Activated CD4-positive, CD25-positive, alpha-beta regulatory T cell (primary cell): ENCODE measurements around the gene PEAR1.

Source experiments
- DNase-seq, 4 experiments: peaks; one replicate each; lab custom pipeline; 2025; lab: John Stamatoyannopoulos, UW

Gene PEAR1

DNA sequence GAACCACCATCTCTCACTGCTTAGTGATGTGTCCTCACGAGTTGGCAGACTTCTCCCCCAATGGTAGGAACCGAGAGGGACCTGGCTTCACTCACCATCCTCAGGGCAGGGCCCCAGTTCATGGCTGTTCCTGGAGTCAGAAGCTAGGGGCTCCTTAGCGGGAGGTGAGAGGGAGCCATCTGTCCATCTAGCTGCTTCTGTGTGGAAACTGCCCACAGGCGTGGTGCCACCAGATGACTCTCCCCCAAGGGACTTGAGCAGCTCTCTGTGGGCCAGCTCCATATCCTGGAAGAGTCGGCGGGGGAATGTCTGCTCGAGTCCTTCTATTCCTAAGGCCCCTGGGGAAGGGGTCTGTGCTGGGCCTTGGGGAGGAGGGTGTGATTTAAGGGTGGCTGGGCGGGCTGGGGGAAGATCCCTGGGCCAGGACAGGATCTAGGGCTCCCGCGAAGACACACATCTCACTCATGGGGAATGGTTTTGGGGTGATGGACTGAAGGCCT is 43.3 kb downstream of the PEAR1 start:
- no peak for DNase-seq

DNA sequence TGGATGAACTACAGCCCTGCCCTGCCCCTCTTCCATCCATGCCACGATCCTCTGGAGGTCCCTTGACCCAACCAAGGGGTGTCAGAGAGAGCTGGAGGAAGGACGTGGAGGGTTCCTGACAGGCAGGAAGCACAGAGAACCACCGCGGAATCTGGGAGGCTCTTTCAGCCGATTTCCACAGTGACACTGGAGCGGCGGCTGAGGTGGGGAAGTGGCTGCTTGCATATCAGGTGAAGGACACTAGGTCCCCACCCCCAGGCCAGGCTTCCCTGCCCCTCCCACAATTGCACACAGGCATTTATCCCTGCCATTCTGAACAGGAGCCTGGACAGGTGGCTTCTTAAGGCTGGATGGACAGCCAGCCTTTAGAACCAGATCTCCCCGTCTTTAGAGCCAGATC is 44.4 kb downstream of the PEAR1 start:
- DNase-seq, result no peak

DNA sequence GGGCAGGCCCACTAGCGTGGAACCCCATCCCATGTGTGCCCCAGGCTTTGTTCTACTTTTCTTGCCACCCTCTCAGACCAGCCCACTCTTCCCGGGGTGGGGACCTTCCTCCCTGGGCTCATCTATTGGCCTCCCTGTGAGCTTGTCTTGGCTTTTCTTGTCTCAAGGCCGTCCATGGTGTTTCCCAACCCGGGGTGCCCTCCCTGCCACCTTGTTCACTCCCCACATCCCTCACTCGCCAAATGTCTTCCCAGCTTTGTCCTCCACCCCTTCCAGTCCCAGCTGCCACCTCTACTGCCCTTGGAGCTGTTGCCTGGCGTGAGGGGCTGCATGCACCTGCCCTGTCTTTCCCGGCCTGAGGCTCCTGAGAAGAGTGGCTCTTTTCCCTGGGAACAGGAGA is 45.3 kb downstream of the PEAR1 start:
- DNase-seq, result no peak

DNA sequence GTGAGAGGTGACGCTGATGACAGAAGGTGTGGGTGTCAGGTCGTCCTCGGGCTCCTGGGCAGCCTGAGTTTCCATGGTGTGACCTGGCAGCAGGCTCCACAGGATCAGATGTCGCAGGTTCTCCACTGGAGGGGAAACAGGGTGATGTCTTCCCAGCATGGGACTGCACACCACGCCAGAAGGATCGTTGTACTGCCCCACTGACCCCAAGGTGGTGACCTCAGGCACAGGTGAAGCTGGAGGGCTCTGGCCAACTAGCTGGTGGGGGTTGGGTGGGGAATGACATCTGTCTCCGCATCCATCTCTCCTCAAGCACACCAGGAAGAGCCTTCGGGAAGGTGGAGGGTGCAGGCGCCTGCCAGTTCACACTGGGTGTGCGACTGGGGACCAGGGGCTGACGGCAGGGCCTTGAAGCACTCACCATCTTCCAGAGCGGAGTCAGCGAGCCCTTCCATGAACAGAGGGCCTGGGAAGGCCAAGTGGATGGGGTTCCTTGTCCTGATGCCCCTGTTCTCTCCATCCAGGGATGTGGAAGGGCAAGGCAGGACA is 46.3 kb downstream of the PEAR1 start:
- DNase-seq, result no peak

DNA sequence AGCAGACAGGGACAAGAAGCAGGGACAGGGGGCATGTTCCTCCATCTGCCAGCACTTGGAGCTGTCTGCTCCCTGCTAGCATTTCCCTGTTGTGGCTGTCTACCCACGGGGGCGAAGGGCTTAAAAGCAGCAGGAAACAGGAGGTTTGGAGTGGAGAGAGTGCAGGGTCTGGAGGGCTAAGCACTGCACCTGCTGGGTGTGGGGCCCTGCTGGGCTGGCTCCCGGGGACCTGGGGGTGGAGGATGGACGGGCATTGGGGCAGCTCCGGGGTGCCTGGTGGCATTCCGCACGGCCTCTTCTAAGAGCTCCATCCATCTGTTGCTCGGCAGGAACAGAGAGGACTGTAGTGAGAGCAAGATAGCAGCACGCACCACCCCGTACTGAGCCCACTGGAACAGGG is 48.2 kb downstream of the PEAR1 start:
- DNase-seq, result no peak

DNA sequence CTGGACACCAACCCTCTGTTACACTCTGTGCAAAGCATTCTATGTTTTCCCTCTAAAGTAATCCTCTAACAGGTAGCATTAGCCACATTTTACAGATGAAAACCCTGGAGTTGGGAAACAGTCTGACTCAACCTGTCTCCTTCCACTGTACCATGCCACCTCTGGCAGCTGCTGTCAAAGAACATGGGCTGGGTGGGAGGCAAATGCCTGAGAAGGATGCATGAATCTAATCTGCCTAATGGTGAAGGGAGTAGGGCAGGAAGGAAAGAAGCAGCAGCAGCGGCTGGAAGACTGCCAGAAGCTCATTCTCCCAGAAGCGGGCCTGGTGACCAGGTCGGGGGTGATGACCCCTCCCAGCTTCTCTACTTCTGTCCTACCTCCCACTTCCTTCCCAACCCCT is 48.7 kb downstream of the PEAR1 start:
- no peak for DNase-seq

DNA sequence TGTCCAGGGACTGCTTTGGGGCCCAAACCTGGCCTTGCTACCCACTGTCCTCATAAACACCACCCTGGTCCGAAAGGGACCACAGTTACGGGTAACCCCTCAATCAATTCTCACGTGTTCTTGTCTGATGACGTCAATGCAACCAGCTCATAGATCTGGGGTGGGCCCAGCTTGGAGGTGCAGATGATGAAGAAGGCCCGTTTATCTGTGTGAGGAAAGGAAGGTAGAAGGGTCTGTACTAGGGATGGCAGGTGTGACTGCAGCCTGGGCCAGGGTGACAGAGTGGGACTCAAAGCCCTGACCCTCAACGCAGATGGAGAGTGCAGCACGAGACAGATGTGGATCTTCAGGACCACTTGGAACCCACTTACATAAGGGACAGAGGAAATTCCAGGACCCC is 49.1 kb downstream of the PEAR1 start:
- DNase-seq, result no peak

DNA sequence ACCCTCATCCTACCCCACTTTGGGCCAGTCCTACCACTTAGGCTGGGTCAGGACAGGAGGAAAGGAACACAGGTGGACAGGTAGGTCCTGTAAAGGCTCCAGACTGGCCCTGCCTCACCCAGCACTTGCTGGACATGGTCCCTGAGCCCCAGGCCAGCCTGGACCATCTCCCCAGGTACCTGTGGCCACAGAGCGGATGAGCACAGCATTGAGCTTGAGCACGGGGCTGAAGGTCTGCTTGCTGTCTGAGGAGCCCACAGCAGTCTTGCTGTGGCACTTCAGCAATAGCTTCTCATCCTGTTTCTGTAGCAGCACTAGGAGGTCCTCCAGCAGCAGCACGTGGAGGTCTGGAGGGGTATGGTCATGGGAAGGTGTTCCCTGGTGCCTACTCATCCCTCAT is 50.2 kb downstream of the PEAR1 start:
- no peak for DNase-seq

DNA sequence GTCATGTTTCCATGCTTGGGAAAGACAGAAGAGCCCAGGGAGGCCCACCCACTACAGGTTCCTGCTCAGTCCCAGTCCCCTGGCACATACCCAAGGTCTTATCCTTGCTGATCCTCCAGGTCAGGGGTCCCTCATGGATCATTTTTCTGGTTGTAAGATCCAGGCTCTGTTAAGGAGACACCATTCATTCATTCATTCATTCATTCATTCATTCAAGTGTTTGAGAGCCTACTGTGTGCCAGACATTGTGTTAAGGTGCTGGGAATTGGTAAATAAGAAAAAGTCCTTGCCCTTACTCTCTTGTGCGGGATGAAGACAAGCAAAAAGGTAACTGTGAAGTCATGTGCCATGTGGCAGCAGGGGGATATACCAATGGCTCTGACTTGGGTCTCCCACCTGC is 50.8 kb downstream of the PEAR1 start:
- no peak for DNase-seq

DNA sequence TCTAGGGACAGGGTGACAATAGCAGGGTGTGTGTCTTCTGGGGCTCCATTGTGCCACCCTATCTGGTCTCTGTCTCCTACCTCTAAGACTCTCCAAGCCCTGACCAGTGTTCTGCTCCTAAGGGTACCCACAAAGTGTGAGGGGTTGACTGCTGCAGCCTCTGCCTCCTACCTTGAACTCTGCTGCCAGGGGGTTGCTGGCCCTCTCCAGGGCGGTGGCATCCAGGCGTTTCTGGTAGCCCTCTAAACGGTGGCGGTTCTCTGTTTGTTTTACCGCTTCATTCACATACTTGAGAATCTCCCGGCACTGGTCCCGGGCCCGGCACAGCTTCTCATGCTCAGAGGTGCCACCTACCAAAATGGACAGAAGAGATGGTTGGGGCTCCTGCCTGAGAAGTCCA is 51.3 kb downstream of the PEAR1 start:
- no peak for DNase-seq

DNA sequence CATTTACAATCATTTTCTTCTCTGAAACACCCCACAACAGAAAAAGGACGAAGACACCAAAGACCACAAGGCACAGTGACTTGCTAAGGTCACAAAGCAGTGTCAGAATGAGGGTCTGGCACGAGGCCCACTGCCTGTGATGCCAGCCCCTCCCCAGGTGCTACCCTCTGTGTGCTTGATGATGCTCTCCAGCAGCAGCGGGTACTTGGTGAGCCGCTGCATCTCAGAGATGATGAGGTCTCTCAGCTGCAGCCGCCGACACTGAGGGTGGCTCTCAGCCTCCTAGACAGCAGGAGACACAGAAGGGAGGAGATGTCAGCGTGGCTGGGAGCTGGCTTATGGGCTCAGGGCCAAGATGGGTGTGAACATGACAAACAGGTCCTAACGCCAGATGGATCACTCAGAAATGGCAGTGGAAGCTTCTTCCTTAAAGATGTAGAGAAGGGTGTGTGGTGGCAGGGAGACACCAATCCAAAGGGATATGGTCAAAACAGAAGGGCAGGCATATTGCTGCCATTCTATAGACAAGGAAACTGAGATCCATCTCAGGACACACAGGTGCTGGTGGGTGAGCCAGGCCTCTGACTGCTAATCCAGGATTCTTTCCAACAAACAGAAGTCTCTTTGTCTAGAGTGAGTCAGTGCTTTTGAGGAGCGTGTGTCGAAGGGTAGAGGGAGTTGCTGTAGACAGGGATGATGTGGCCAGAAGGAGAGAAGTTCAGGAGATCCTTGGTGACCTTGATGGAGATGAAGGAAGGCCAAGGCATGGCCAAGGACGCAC is 52.6 kb downstream of the PEAR1 start:
- no peak for DNase-seq

DNA sequence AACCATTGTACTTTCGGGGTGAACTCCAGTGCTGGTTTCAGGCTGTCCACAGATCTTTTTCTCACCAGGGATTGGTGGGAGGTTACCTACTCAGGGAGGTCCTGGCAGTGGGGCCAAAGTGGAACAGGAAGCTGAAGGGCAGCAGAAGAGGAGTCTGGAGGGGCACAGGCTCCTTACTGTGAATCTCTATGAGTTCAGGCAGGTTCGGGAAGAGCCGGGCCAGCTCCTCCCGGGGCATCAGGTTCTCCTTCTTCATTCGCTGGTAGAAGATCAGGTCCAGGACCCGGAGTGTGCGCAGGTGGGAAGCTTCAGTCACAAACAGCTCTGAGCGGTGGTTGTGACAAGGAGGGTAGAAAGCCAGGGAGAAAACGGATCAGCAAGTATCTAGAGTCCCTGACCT is 53.6 kb downstream of the PEAR1 start:
- DNase-seq, result no peak

DNA sequence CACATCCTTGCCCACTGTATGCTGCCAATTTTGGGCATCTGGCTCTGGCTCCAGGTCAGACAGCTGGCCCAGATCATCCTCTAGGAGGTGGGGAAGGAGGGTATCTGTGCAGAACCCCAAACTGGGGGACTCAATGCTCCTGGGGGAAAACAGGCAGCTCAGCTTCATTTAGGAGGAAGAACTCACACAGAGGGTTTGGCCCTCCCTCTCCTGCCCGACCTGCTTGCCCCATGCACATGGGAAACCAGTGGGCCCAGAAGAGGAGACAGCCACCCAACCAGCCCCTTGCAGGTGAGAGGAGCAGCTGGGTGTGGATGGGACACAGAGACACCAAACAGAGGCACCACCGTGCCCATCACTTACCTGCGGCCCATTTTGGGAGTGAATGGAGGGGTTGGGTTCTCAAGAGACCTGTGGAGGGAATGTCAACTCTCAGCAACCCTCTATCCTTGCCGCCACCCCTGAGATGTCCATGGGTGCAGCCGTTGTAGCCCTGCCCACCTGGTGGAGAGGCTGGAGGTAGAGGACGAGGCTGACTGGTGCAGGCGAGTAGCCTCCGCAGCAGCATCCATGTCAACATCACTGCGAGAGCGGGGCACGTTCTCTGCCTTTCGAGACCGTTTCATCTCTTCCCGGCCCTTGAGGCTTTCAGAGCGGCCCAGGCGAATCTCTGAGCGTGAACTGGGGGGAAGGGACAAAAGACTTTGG is 54.5 kb downstream of the PEAR1 start:
- no peak for DNase-seq

DNA sequence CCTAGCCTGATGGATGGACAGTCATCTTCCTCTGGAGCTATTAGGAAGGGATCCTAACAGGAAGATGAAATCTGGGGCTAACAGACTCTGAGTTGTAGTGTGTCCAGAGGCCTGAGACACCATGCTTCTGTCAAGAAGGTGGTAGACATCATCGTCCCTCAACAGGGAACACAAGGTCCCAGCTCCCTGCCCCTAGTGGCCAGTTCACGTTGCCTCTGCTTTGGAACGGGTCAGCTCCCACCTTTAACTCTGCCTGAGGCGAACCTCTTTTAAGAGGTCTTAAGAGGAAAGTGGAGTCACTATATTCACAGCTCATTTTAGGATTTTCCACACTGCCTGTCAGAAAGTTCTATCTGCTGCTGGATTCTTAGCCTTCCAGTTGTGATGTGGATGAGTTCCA is 55.2 kb downstream of the PEAR1 start:
- no peak for DNase-seq

DNA sequence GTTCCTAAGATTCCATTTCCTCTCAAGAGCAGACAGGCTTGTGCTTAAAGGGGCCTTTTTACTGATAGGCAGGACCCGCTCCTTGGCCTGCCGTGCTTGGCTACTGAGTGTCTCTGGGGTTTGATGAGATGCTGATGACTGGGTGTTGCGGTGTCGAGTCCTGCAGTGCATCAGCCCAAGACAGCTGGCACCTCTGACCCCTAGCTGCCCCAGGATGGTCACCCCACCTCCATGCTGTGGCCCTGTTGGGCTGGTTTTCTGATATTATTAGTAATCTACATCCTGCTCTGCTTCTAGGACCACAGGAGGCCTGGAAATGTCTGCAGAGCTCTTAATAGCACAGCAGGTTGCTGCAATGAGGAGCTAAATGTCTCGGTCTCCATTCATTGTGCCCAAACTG is 55.6 kb downstream of the PEAR1 start:
- DNase-seq, result no peak

DNA sequence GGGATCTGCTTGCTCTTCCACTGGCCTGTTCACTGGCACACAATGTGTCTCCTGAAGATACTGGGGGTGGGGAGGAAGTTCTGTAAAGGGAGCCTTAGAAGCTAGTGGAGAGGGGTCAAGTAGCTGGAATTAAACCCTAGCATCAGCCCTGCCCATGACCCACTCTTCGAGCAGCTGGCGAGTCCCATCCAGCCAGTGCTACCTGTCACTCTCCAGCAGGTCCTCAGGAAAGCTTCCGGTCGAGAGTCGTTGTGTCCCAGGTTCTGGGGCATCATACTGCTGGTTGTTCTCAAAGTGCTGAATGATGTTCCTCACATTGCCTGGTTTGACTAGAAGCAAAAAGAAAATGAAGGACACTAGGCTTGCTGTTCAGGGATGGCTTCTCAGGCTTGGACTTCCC is 57.9 kb downstream of the PEAR1 start:
- no peak for DNase-seq

DNA sequence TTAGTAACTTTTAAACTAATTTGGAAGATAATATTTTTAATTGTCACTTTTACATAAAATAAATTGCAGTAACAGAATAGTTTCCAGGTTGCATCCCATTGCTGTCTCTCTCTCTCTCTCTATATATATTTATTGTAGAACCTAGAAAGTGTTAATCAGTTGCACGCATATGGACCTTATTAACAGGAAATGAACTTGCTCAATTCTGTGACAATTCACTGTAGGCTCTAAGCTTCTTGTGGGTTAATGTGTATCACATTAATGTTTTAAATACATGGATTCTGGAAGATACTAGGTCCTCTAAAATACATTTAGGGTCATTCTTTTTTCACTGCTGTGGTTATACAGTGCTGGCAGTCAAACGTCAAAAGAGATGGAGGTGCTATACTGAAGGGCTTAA is 60.1 kb downstream of the PEAR1 start:
- DNase-seq, result no peak

DNA sequence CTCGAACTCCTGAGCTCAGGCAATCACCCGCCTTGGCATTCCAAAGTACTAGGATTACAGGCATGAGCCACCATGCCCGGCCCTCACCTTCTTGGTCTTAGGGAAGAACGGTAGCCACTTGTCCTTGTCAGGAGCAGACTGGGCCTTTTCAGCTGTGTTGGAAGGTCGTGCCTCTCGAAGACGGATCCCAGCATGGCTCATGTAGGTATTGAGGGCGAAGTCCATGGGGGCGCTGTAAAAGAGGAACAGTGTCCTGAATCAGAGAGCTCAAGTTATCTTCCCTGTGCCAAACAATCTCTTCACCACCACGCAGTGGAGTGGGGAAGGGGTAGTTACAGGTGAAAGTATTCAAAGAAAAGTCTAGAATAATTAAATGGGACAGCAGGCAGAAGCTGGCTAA is 62.8 kb downstream of the PEAR1 start:
- no peak for DNase-seq

DNA sequence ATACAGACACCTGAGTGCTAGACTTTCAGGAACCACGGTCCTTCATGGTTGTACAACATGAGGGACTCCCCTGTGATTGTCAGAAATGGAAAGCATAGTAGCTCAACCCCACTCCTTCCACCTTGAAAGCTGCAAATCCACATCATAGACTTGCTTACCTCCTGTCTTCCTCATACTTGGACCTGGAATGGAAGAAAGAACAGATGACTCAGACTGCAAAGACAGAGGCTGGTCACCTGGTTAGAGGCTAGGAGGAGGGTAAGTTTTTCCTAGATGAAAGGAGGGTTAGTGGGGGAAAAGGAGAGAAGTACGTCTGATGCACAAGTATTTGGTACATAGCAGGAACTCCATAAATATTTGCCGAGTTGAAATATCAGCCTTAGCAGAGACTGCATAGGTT is 64.1 kb downstream of the PEAR1 start:
- DNase-seq, result no peak

DNA sequence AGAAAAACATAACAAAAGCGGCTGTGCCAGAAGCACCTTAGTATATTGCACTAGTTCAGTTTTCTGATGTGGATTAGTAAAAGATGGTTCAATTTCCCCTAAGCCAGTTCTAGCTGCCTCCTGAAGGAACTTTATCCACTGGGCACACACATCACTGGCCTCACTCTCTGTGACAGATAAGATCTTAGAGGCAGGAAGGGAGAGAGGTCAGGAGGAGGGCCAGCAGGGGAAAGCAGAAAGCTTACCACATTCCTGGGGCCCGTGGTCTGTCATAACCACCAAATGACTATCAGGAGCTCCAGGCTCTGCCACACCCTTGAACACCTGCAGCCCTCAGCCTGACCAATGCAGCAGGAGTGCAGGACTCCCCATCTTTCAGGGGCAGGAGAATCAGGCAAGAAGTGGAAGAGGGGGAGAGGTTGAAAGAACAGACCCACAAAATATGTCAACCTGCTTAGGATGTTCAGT is 64.8 kb downstream of the PEAR1 start:
- no peak for DNase-seq

DNA sequence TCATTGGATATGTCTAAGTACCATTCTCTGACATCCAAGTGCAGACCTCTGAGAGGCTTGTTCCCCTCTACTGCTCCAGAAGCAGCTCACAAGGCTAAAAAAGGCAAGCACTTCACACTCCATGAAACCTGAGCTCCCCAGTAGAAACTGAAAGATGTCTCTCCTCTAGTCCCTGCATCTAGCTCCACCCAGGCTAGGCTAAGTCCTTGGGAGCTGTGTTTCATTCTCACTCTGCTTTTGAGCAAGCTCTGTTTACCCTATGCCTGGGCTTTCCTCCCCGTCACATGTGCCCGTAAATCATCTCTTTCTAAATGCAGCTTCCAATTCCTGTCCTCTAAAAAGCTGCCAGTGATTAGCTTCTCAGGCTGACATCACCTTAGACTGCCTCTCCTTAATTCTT is 65.9 kb downstream of the PEAR1 start:
- no peak for DNase-seq

DNA sequence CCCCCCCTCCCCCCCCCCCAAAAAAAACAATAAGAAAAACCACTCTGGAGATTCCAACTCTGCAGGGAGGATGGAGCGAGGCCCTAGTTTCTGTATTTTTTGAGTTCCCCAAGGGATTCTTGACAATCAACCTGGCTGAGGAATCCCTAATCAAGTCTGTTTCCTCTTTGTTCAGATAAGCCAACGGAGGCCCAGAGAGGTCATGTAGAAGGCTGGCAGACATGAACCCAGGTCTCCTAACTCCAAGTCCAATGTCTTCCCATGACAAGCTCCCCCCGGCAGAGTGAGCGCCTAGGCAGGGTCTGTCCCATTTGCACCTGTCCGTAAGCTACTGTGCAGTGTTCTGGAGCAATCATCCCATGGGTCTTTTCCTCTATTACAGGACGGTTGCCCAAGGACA is 66.4 kb downstream of the PEAR1 start:
- no peak for DNase-seq

DNA sequence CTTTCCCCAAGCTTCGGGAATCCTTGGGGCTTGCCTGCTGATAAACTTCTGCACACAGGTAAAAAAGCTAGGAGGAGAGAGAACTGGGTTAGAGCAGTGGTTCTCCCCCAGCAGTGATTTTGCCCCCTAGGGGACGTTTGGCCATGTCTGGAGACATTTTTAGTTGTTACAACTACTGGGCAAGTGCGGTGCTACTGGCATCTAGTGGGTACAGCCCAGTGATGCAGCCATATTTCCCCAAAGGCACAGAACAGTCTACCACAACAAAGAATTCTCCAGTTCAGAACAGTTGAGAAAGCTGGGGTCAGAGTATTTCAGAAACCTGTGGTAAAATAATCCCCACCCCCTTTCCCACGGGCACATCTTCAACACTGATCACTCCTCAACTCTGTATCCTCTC is 68.2 kb downstream of the PEAR1 start:
- no peak for DNase-seq
